Stimulated activated CD4-positive, alpha-beta T cell treated with anti-CD3 and anti-CD28 coated beads, TNF-alpha, amount 100 ng/mL, for 1 hour (primary cell): Measurements from ENCODE around the gene ASCC1.

Source experiments
- DNase-seq, 3 donors: peaks; one replicate each; pipeline ENCODE4 v3.0.0-alpha.2; 2020; ENCODE audit warnings: low read depth in 3 of 3, low spot score in 1 of 3

ASCC1 gene

GRCh38 chr10:72086466-72087391 lies 129.3 kb downstream of the ASCC1 start:
- DNase-seq = peak; percentile 40 to 66 (median 55)

- no peak for DNase-seq
Measured at GRCh38 chr10:72085864-72086465, 130.1 kb downstream of the ASCC1 start.

GRCh38 chr10:72085166-72085565 lies 130.9 kb downstream of the ASCC1 start:
- DNase-seq = no peak

DNA sequence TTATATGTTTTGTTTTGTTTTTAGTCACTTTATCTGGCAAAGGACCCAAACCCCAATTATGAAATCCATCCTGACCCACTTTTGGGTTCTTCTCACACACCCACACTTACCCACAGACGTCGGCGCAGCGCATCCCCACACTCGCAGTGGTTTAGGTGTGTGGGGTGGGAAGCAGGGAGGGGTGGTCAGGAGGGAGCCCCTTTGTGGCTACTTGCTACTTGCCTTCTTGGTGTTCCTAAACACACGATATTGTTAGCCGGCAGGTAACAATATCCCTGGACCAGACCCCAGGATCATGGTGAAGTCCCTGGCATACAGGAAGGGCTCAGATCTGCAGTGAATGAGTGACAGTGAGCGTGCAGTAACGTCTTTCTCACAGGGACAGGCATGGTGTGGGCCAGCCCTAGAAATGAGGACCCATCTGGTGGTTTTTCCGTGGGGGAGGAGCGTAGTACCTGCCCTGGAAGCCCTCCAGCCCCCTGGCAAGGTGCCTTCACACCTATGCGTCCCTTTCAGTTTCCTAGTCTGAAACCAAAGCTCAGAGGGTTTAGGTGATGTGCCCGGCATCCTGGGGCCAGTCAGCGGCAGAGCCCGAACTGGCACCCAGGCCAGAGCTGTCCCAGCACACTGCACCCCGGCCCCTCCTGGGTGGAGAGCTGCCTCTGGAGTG lies 132.2 kb downstream of the ASCC1 start:
- DNase-seq = peak in 1 of 3 donors; percentile 58

DNA sequence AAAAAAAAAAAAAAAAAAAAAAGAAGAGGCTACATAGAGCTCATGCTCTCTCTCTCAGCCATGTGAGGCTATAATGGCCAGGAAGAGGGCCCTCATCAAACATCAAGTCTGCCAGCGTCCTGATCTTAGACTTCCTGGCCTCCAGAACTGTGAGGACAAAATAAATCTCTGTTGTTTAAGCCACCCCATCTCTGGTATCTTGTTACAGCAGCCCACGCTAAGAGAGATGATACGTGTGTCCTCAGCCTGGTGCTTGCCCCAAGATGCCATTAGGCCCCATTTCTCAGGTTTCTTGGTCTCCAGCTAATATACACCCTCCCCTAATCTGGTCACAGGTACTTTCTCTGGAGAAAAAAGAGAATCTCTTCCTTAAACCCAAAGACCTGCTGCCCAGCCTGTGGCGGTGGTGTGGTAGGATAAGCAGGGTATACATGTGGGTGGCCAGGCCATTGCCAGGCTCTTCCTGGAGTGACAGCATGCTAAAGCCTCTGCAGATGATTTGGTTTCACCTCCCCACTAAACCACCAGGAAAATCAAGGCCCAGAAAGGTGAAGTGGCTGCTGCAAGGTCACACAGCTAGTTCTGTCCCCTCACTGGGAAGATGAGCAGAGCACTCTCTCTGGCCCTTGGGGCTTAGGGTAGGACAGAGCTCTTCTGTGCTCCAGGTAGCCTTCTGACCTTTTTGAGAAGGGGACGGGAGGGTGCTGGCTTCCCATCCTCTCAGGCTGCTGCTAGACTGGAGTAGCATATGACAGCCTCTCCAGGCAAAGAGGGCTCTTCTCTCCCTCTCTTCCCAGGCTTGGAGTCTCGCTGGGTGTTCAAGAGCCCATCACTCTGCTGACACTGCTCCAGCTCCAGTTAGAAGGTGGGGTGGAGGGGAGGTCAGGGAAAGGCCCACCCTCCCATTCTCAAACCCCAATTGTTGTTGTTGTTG lies 133.0 kb downstream of the ASCC1 start:
- DNase-seq = no peak

- no peak for DNase-seq
Measured at GRCh38 chr10:72081772-72082590, 134.1 kb downstream of the ASCC1 start.

DNA sequence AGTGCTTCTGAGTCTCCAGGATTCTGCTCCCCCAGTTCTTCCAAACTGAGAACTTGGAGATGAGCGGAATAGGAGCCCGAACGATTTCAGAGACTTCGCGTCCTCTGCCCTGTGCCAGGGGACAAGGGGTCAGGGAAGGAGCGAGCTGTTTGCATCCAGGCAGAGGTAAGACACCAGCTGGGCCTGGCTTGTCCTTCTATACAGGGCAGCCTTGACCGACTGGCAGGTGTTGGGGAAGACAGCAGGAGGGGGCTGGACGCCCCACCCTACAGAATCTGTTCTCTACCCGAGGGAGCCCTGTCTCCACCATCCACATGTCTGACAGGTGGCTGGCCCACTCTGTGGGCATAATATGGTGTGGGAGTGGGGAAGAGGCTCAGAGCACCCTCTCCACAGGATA lies 134.9 kb downstream of the ASCC1 start:
- no peak for DNase-seq

GRCh38 chr10:72080042-72080975 lies 135.8 kb downstream of the ASCC1 start:
- no peak for DNase-seq

- DNase-seq = peak in 1 of 3 donors; percentile 44
Measured at GRCh38 chr10:72079356-72079755, 136.7 kb downstream of the ASCC1 start.

- DNase-seq = no peak
Measured at GRCh38 chr10:72077275-72077990, 138.6 kb downstream of the ASCC1 start.

GRCh38 chr10:72076756-72077155 lies 139.3 kb downstream of the ASCC1 start:
- DNase-seq = no peak

GRCh38 chr10:72075376-72076115 lies 140.5 kb downstream of the ASCC1 start:
- no peak for DNase-seq

DNA sequence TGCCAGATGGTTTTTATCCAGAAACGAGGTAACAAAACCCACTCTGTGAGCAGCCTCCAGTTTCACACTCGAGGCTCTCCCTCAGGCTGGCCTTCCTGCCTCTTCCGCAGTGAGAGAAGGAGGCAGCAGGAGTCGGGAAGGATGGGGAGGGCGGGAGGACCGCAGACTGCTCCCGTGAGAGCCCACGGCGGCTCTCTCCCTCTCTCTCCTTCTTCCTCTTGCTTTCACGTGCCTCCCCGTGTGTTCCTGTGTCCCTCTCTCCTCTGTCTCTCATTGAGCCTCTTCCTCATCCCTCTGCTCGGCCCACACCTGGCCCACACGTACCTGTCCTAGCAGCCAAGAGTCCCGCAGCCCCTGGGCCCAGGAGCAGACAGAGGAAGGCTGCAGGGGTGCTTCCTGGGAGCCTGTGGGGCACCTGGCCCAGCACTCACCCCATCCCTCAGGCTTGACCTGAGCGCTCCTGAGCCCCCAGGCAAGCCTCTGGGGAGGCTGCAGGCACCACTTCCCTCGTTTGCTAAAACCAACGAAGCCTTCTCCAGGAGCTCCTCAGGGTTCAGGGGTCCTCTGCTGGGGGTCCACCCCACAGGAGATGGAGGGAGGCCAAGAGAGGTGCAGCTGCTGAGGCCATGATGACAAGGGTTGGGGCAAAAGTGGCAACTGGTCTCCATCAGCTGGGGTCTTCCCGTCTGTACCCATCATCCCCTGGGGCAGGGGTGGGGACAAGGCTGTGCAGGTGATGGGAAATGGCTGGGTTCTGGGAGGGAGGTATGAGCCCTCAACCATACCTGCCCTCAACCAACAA lies 141.3 kb downstream of the ASCC1 start:
- no peak for DNase-seq

DNA sequence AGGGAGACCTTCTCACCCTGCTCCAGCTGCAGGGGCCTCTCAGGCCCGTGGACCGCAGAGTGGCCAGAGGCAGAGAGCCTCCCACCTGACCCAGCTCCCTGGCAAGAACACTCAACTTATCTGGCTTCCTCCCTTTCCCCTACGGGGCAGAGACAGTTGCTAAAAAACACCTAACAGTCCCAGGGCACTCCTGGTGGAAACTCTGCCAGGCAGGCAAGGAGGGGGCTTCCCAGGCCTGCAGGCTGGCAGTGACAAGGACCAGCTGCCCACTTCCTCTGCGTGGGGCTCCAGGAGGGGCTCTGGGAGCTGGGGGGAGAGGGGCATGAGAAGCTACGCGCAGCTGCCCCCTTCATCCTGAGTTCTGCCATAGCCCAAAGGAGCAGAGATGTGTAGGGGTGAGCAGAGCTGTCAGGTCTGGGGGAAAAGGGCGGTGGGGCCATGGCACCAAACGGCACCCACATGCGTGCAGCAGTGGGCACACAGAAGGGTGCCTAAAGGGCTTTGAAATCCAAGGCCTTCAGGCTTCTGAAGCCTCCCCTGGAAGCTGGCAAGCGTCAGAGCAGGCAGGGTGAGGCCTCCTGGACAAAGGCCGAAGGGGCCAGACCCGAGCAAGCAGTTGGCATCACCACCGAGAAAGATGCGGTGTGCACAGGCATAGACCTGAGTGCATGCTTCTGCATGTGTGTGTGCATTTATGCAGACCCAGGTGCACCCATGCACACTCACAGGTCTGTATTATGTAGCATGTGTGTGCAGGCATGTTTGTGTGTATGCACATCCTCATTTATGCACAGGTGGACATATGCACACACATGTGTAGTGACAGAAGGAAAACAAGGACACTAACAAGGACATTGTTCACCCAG lies 142.1 kb downstream of the ASCC1 start:
- no peak for DNase-seq

DNA sequence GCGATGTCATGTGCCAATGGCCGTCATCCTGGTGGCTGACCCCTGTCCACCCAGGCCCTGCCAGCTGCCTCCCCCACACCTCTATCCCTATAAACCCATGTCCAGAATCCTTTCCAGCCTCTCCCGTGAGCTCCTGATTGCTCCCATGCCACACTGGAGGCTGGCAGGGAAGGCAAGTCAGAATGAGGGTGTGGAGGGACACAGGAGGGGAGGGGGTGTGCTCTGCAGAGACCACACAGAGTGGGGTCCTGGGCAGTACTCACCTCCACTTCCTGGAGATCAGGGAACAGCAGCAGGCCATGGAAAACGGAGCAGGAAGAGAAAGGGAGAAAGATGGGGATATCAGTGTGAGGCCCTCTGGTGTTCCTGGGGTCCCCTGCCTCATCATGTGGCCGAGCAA lies 143.4 kb downstream of the ASCC1 start:
- no peak for DNase-seq

- DNase-seq = no peak
Measured at GRCh38 chr10:72072046-72072445, 144.0 kb downstream of the ASCC1 start.
